ENCODE results near the gene MAP2K4.
"Not testable (repeated sequence)": the region's sequence is repeated elsewhere in the genome, so short reads cannot be mapped to it uniquely, and the experiment has no call there.

Gene MAP2K4

GRCh38 chr17:12133183-12133582, 112.5 kb downstream of the MAP2K4 start:
- no peak overlapping the region for H3K27ac ChIP-seq
- H3K4me3 ChIP-seq = no peak overlapping the region

GRCh38 chr17:12134101-12134500, 113.4 kb downstream of the MAP2K4 start:
- Histone ChIP-seq H3K27ac (no peak overlapping the region), H3K4me3 (no peak overlapping the region)

GRCh38 chr17:12134587-12134986, 113.9 kb downstream of the MAP2K4 start:
- H3K27ac ChIP-seq = no peak overlapping the region
- no peak overlapping the region for H3K4me3 ChIP-seq

GRCh38 chr17:12136243-12136642, 115.6 kb downstream of the MAP2K4 start:
- Histone ChIP-seq H3K4me3 (no peak overlapping the region), H3K27ac (no peak overlapping the region)

- Histone ChIP-seq H3K27ac (no peak overlapping the region), H3K4me3 (no peak overlapping the region)
Measured at GRCh38 chr17:12136646-12137045, 116.0 kb downstream of the MAP2K4 start.

GRCh38 chr17:12137859-12138258, 117.2 kb downstream of the MAP2K4 start:
- no peak overlapping the region for H3K4me3 ChIP-seq
- no peak overlapping the region for H3K27ac ChIP-seq

- Histone ChIP-seq H3K27ac (no peak overlapping the region), H3K4me3 (no peak overlapping the region)
Measured at GRCh38 chr17:12140685-12141084, 120.0 kb downstream of the MAP2K4 start.

- not testable (repeated sequence) for H3K27ac ChIP-seq, H3K4me3 ChIP-seq
Measured at GRCh38 chr17:12162187-12162586, 141.5 kb downstream of the MAP2K4 start.

GRCh38 chr17:12164085-12164484, 143.4 kb downstream of the MAP2K4 start:
- no peak overlapping the region for H3K4me3 ChIP-seq
- no peak overlapping the region for H3K27ac ChIP-seq

GRCh38 chr17:12178644-12179330, 158.1 kb downstream of the MAP2K4 start:
- H3K4me3 ChIP-seq = no peak overlapping the region
- no peak overlapping the region for H3K27ac ChIP-seq

GRCh38 chr17:12180644-12181261, 160.1 kb downstream of the MAP2K4 start:
- H3K27ac ChIP-seq = no peak overlapping the region
- H3K4me3 ChIP-seq = no peak overlapping the region

GRCh38 chr17:12187658-12188057, 167.0 kb downstream of the MAP2K4 start:
- Histone ChIP-seq H3K27ac (no peak overlapping the region), H3K4me3 (no peak overlapping the region)

GRCh38 chr17:12193144-12193735, 172.6 kb downstream of the MAP2K4 start:
- H3K27ac ChIP-seq = no peak overlapping the region
- H3K4me3 ChIP-seq = no peak overlapping the region
